SK-N-SH treated with all-trans-retinoic acid at 6 μM for 48 hours (cell line): ENCODE results near the gene RTN4RL2.

Source experiments
- BACH2 ChIP-seq: fragments of 250-450 bp; sonication (Bioruptor Pico); IDR thresholded peaks from 2 replicates; pipeline ENCODE4 v1.9.0; 2021; ENCODE audit warnings: mild to moderate bottlenecking, borderline replicate concordance
- CREB5 ChIP-seq: fragments of 250-450 bp; sonication (Bioruptor Pico); IDR thresholded peaks from 2 replicates; pipeline ENCODE4 v1.5.1; 2020; ENCODE audit warnings: low read depth, mild to moderate bottlenecking, moderate library complexity
- ESRRG ChIP-seq: fragments of 250-450 bp; sonication (Bioruptor Pico); IDR thresholded peaks from 2 replicates; pipeline ENCODE4 v1.6.1; 2021; ENCODE audit warnings: mild to moderate bottlenecking
- ISL1 ChIP-seq: fragments of 250-450 bp; sonication (Bioruptor Pico); IDR thresholded peaks from 2 replicates; pipeline ENCODE4 v2.1.2; 2022; ENCODE audit warnings: mild to moderate bottlenecking, moderate library complexity
- PATZ1 ChIP-seq: fragments of 250-450 bp; sonication (Bioruptor Pico); IDR thresholded peaks from 2 replicates; pipeline ENCODE4 v1.8.0; 2020; ENCODE audit warnings: mild to moderate bottlenecking, moderate library complexity, borderline replicate concordance
- POU6F1 ChIP-seq: fragments of 250-450 bp; sonication (Bioruptor Pico); IDR thresholded peaks from 2 replicates; pipeline ENCODE4 v1.8.0; 2021; ENCODE audit warnings: low read depth, mild to moderate bottlenecking, moderate library complexity, borderline replicate concordance
- PPARA ChIP-seq: fragments of 250-450 bp; sonication (Bioruptor Pico); IDR thresholded peaks from 2 replicates; pipeline ENCODE4 v1.5.0; 2020; ENCODE audit warnings: mild to moderate bottlenecking, borderline replicate concordance
- RARB ChIP-seq: fragments of 250-450 bp; sonication (Bioruptor Pico); IDR thresholded peaks from 2 replicates; pipeline ENCODE4 v1.8.0; 2021; ENCODE audit warnings: mild to moderate bottlenecking, moderate library complexity
- SNAI2 ChIP-seq: fragments of 250-450 bp; sonication (Bioruptor Pico); IDR thresholded peaks from 2 replicates; pipeline ENCODE4 v1.5.0; 2020; ENCODE audit warnings: mild to moderate bottlenecking, moderate library complexity
- TOX ChIP-seq: fragments of 250-450 bp; sonication (Bioruptor Pico); IDR thresholded peaks from 2 replicates; pipeline ENCODE4 v1.8.0; 2021; ENCODE audit warnings: mild to moderate bottlenecking, moderate library complexity, borderline replicate concordance
- ZC3H10 ChIP-seq: fragments of 250-450 bp; sonication (Bioruptor Pico); IDR thresholded peaks from 2 replicates; pipeline ENCODE4 v1.5.1; 2021; ENCODE audit warnings: mild to moderate bottlenecking, moderate library complexity
- ZFP30 ChIP-seq: fragments of 450-650 bp; formaldehyde crosslinking; IDR thresholded peaks from 2 replicates; pipeline ENCODE4 v1.5.0; 2022; ENCODE audit warnings: mild to moderate bottlenecking, moderate library complexity
- ZNF565 ChIP-seq: fragments of 450-650 bp; formaldehyde crosslinking; conservative IDR thresholded peaks from 2 replicates; pipeline ENCODE4 v1.5.0; 2020; ENCODE audit warnings: low read depth, mild to moderate bottlenecking, moderate library complexity
- ZNF70 ChIP-seq: fragments of 450-650 bp; formaldehyde crosslinking; IDR thresholded peaks from 2 replicates; pipeline ENCODE4 v1.5.0; 2020; ENCODE audit warnings: mild to moderate bottlenecking, moderate library complexity

- TF ChIP-seq ESRRG (CRISPR knock-in tag): no peak
- no peak for TF ChIP-seq PATZ1 (CRISPR knock-in tag)
- TF ChIP-seq ZFP30: no peak
- TF ChIP-seq PPARA (CRISPR knock-in tag): no peak
- TF ChIP-seq ISL1 (CRISPR knock-in tag): no peak
- no peak for TF ChIP-seq BACH2
- TF ChIP-seq POU6F1: no peak
- TF ChIP-seq SNAI2 (CRISPR knock-in tag): no peak
- no peak for TF ChIP-seq CREB5
- TF ChIP-seq ZNF70 (CRISPR knock-in tag): no peak
- no peak for TF ChIP-seq TOX (CRISPR knock-in tag)
- no peak for TF ChIP-seq ZC3H10 (CRISPR knock-in tag)
- no peak for TF ChIP-seq RARB (CRISPR knock-in tag)
- no peak for TF ChIP-seq ZNF565 (CRISPR knock-in tag)
These were observed 20.2 kb downstream of the RTN4RL2 start for GRCh38 chr11:57480409-57481137.
